ENCODE data around the gene RMND1.

Gene RMND1

DNA sequence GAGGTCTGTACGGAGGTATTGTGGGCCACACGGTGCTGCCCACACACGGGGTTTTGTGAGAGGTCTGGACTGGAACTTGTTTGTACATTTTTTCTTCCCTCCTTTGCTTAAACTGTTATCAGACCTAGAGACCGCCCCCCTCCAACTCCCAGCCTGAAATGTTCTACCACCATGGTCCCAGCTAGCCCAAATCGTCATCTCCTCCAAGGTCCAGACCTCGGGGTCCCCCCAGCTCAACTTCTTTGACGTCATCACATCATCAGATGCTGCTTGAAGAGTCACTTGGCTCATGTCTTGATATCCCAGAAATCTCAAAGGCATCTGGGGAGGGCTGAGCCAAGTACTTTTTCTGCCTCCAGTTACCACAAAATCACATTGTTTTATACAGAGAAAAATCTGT is 39.1 kb upstream of the RMND1 start:
- H3K4me2 ChIP-seq (ENCODE audit: low read length) = no peak overlapping the region
- no peak overlapping the region for H3K4me3 ChIP-seq (ENCODE audit: low read length)
- TF ChIP-seq, protein P1, sequence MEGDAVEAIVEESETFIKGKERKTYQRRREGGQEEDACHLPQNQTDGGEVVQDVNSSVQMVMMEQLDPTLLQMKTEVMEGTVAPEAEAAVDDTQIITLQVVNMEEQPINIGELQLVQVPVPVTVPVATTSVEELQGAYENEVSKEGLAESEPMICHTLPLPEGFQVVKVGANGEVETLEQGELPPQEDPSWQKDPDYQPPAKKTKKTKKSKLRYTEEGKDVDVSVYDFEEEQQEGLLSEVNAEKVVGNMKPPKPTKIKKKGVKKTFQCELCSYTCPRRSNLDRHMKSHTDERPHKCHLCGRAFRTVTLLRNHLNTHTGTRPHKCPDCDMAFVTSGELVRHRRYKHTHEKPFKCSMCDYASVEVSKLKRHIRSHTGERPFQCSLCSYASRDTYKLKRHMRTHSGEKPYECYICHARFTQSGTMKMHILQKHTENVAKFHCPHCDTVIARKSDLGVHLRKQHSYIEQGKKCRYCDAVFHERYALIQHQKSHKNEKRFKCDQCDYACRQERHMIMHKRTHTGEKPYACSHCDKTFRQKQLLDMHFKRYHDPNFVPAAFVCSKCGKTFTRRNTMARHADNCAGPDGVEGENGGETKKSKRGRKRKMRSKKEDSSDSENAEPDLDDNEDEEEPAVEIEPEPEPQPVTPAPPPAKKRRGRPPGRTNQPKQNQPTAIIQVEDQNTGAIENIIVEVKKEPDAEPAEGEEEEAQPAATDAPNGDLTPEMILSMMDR (IDR thresholded peaks at IDR 0.05; ENCODE audit: low read depth, low read length, poor library complexity, severe bottlenecking) = no peak
- TF ChIP-seq EZH2phosphoT487 (IDR thresholded peaks at IDR 0.05; ENCODE audit: borderline replicate concordance, low read length) = no peak
- no peaks in the 10 kb centered on the region for H3K36me3 ChIP-seq (ENCODE audit: control insufficient read depth, low read length)
- H3K27me3 ChIP-seq (ENCODE audit: control insufficient read depth, low read length) = peaks cover 32% of the 10 kb centered on the region
- H3K9me2 ChIP-seq (replicated peaks; ENCODE audit: control insufficient read depth, low read length) = no peaks in the 10 kb centered on the region
- no peaks in the 10 kb centered on the region for H3K9me3 ChIP-seq (ENCODE audit: control insufficient read depth, insufficient read depth, low read length)
- no peaks in the 10 kb centered on the region for H3F3A ChIP-seq (ENCODE audit: control insufficient read depth, insufficient read depth)
- no peak overlapping the region for H3K27ac ChIP-seq (ENCODE audit: low read depth, low read length)
- H4K20me1 ChIP-seq (ENCODE audit: control insufficient read depth, insufficient read depth, low read depth, low read length) = no peaks in the 10 kb centered on the region
- no peaks in the 10 kb centered on the region for H3K79me2 ChIP-seq (ENCODE audit: control insufficient read depth, low read length)
- H3K4me1 ChIP-seq (ENCODE audit: control insufficient read depth, low read length) = peaks cover 11% of the 10 kb centered on the region

DNA sequence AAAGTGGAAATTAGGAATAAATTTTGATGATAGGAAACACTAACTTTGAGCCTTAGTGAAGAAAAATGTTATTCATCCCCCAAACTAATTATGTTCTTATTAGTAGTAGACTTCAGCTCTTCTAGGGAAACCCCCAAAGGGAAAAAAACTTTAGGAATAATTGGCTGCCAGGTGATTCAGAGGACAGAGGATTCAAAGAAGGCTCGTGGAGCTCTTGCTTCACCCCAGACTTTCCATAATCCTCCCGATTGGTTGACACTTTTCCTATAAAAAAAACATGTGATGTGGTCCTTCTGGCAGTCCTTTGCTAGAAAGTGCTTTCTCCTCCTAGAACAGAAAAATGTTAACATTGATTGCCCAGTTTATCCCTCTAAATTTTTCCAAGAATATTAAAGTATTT is 36.3 kb upstream of the RMND1 start:
- no peak for TF ChIP-seq EZH2phosphoT487 (IDR thresholded peaks at IDR 0.05; ENCODE audit: borderline replicate concordance, low read length)
- TF ChIP-seq, protein P1 (IDR thresholded peaks at IDR 0.05; ENCODE audit: low read depth, low read length, poor library complexity, severe bottlenecking) = no peak
- Histone ChIP-seq H3K36me3 (ENCODE audit: control insufficient read depth, low read length) (no peaks in the 10 kb centered on the region), H3K27me3 (ENCODE audit: control insufficient read depth, low read length) (peaks cover 7% of the 10 kb centered on the region), H3K9me2 (replicated peaks; ENCODE audit: control insufficient read depth, low read length) (no peaks in the 10 kb centered on the region), H3F3A (ENCODE audit: control insufficient read depth, insufficient read depth) (no peaks in the 10 kb centered on the region), H3K27ac (ENCODE audit: low read depth, low read length) (no peak overlapping the region), H3K4me1 (ENCODE audit: control insufficient read depth, low read length) (no peaks in the 10 kb centered on the region), H3K9me3 (ENCODE audit: control insufficient read depth, insufficient read depth, low read length) (no peaks in the 10 kb centered on the region), H3K79me2 (ENCODE audit: control insufficient read depth, low read length) (no peaks in the 10 kb centered on the region), H3K4me2 (ENCODE audit: low read length) (no peak overlapping the region), H3K4me3 (ENCODE audit: low read length) (no peak overlapping the region), H4K20me1 (ENCODE audit: control insufficient read depth, insufficient read depth, low read depth, low read length) (no peaks in the 10 kb centered on the region)

DNA sequence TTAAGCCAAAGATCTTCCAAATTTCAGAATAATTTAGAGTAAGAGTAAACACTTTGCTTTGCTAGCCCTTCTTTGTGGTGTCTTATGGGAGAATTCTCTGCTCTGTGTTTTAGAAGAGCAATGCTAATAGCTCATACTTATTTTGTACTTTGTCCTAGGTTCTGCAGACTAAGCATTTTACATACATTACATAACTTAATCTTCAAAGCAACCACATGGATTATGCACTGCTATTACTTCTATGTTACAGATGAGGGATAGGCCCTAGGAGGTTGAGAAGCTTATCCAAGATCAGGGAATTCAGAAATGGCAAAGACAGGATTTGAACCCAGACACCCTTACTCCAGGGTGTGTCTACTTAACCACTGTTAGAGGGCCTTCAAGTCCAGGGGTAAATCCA is 32.1 kb upstream of the RMND1 start:
- peaks cover 3% of the 10 kb centered on the region for H3F3A ChIP-seq (ENCODE audit: control insufficient read depth, insufficient read depth)
- TF ChIP-seq, protein P1 (IDR thresholded peaks at IDR 0.05; ENCODE audit: low read depth, low read length, poor library complexity, severe bottlenecking) = no peak
- H4K20me1 ChIP-seq (ENCODE audit: control insufficient read depth, insufficient read depth, low read depth, low read length) = no peaks in the 10 kb centered on the region
- no peak overlapping the region for H3K4me2 ChIP-seq (ENCODE audit: low read length)
- H3K36me3 ChIP-seq (ENCODE audit: control insufficient read depth, low read length) = no peaks in the 10 kb centered on the region
- no peak overlapping the region for H3K4me3 ChIP-seq (ENCODE audit: low read length)
- peaks cover 21% of the 10 kb centered on the region for H3K4me1 ChIP-seq (ENCODE audit: control insufficient read depth, low read length)
- no peaks in the 10 kb centered on the region for H3K27me3 ChIP-seq (ENCODE audit: control insufficient read depth, low read length)
- H3K9me2 ChIP-seq (replicated peaks; ENCODE audit: control insufficient read depth, low read length) = no peaks in the 10 kb centered on the region
- no peak overlapping the region for H3K27ac ChIP-seq (ENCODE audit: low read depth, low read length)
- no peaks in the 10 kb centered on the region for H3K79me2 ChIP-seq (ENCODE audit: control insufficient read depth, low read length)
- H3K9me3 ChIP-seq (ENCODE audit: control insufficient read depth, insufficient read depth, low read length) = no peaks in the 10 kb centered on the region

DNA sequence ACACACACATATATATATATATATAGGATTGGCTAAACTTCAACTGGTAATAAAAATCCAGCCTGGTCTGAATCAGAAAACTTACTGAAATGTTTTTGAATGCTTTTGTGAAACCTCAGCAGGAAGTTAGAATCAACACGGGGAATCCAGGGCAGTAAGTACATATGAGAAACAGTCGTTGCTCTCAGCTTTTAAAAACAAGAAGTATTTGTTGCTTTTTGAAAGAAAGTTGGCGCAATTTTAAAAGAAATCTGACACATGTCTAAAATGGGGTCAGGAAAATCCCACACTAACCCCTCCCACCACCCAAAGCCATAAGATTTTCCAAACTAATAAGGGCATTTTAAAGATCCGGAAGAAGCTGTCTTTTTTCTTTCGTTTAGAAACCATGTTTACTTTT is 30.4 kb upstream of the RMND1 start:
- Histone ChIP-seq H3F3A (ENCODE audit: control insufficient read depth, insufficient read depth) (peaks cover 3% of the 10 kb centered on the region), H3K36me3 (ENCODE audit: control insufficient read depth, low read length) (no peaks in the 10 kb centered on the region), H3K4me3 (ENCODE audit: low read length) (peak overlapping the region; percentile 49), H3K27me3 (ENCODE audit: control insufficient read depth, low read length) (no peaks in the 10 kb centered on the region), H3K4me2 (ENCODE audit: low read length) (peak overlapping the region; percentile 56), H3K9me3 (ENCODE audit: control insufficient read depth, insufficient read depth, low read length) (no peaks in the 10 kb centered on the region), H4K20me1 (ENCODE audit: control insufficient read depth, insufficient read depth, low read depth, low read length) (no peaks in the 10 kb centered on the region), H3K27ac (ENCODE audit: low read depth, low read length) (peak overlapping the region; percentile 63), H3K4me1 (ENCODE audit: control insufficient read depth, low read length) (peaks cover 21% of the 10 kb centered on the region), H3K79me2 (ENCODE audit: control insufficient read depth, low read length) (no peaks in the 10 kb centered on the region), H3K9me2 (replicated peaks; ENCODE audit: control insufficient read depth, low read length) (no peaks in the 10 kb centered on the region)
- TF ChIP-seq, protein P1 (IDR thresholded peaks at IDR 0.05; ENCODE audit: low read depth, low read length, poor library complexity, severe bottlenecking) = no peak
- no peak for TF ChIP-seq EZH2phosphoT487 (IDR thresholded peaks at IDR 0.05; ENCODE audit: borderline replicate concordance, low read length)

All from DOHH2 (cell line).